NCI-H446 (cell line): Measurements from ENCODE around the gene PTRH2.
"Not testable (repeated sequence)": the region's sequence is repeated elsewhere in the genome, so short reads cannot be mapped to it uniquely, and the experiment has no call there.

Experiments
- DNase-seq, 2 experiments: peaks; one replicate each; lab custom pipeline; 2025; lab: John Stamatoyannopoulos, UW

PTRH2 gene

GRCh38 chr17:59669411-59669810, 37.8 kb downstream of the PTRH2 start:
- DNase-seq = no peak

DNA sequence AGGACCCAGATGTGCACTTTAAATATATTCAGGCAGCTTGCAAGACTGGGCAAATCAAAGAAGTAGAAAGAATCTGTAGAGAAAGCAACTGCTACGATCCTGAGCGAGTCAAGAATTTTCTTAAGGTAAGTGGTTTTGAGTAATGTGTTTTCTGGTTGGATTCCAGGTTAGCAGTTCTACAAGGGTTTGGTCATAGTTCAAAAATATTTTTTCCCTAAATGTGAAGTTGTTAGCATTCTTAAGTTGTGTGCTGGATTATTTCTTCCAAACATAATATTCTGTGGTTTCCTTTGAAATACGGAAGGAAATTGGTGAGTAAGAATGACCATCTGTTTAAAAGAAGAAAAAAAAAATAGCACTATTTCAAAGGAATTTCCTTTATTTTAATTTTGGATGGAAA, 38.4 kb downstream of the PTRH2 start:
- DNase-seq = no peak

- no peak for DNase-seq
These were observed 41.0 kb downstream of the PTRH2 start for GRCh38 chr17:59666235-59666634.

DNA sequence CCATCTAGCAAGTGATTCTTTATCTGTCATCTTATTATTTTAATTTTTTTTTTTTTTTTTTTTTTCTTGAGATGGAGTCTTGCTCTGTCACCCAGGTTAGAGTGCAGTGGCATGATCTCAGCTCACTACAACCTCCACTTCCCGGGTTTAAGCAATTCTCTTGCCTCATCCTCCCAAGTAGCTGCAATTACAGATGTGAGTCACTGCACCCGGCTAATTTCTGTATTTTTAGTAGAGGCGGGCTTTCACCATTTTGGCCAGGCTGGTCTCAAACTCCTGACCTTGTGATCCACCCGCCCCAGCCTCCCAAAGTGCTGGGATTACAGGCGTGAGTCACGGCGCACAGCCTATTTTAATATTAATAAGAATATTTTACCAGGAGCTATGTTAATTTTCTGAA, 50.6 kb downstream of the PTRH2 start:
- not testable (repeated sequence) for DNase-seq

DNA sequence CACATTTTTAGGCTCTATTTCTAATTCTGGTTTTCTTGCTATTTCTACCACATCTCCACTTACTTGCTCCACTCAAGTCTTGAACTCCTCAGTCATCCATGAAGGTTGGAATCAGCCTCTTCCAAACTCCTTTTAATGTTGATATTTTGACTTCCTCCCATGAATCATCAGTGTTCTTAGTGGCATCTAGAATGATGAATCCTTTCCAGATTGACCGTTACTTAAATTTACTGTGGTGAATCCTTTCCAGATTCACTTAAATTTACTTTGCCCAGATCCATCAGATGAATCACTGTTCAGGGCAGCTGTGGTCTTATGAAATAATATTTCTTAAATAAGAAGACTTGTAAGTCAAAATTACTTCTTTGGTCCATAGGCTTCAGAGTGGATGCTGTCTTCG, 55.1 kb downstream of the PTRH2 start:
- DNase-seq = no peak

- no peak for DNase-seq
These were observed 55.9 kb downstream of the PTRH2 start for GRCh38 chr17:59651346-59651745.

DNA sequence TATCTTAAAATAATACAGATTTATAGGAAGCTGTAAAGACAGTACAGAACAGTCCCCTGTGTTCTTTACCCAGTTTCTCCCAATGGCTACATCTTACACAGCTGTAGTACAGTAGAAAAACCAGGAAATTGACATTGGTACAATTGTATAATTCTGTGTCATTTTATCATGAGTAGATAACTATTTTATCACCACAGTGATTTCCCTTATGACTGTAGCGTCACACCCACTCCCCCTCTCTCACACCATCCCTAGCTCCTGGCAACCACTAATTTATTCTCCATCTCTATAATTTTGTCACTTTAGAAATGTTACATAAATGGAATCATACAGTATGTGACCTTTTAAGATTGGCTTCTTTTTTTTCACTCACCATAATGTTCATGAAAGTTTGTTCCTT, 56.6 kb downstream of the PTRH2 start:
- DNase-seq = no peak

DNA sequence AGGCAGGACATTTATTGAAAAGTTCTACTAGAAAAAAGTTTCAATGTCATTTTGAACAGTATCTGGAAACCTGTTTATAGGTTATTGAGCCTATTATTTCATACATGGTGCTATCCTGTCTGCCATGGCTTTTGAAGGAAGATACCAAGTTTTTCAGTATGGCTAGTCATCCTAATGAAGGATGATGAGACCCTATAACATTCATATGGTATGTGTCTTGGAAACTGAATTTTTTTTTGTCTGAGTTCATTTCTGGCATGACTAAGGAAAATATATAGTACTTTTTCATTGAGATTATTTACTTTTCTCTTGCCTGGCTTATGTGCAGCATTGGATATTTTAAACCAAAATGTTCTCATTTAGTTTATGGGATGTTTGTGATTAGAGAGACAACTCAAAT, 57.3 kb downstream of the PTRH2 start:
- DNase-seq = no peak
